Activated T-helper 2 cell treated with anti-CD3 and anti-CD28 coated beads, Interferon-gamma antibody, Interleukin-2, Interleukin-4, amounts not matched to agents 10 μg/mL and 5 μg/mL and 100 μg/mL, durations not matched to agents 14 hours and 24 hours and 36 hours (primary cell): ENCODE data around the gene DOK1. TPM values are rescaled to one million over a fixed set of nuclear protein-coding genes. Genes with fewer than 3 reads are reported as not detected.

Experiments
- total RNA-seq: library from RNA; stranded (reverse); gene quantifications from 2 replicates; pipeline ENCODE4 v1.2.3, GENCODE V29; 2022

The DOK1 gene
- total RNA-seq, 1 donor from 2014 or later: 41.4 TPM

Other genes with a start within 250 kb of the DOK1 start
- gene SLC4A5, start 211.3 kb upstream of the DOK1 start, total RNA-seq: 1.2 and 1.8 TPM in 2 replicates
- gene DCTN1, start 174.4 kb upstream of the DOK1 start, total RNA-seq: 91.1 and 104 TPM in 2 replicates
- 1.6 and 1.9 TPM in 2 replicates for gene C2orf81, start 133.1 kb upstream of the DOK1 start, total RNA-seq
- gene WDR54, start 133.0 kb upstream of the DOK1 start, total RNA-seq: 76.7 and 78.0 TPM in 2 replicates
- 2.2 and 3.9 TPM in 2 replicates for gene RTKN, start 112.8 kb upstream of the DOK1 start, total RNA-seq
- gene INO80B, start 99.6 kb upstream of the DOK1 start, total RNA-seq: 45.2 and 48.5 TPM in 2 replicates
- 38.6 and 40.7 TPM in 2 replicates for gene WBP1, start 96.3 kb upstream of the DOK1 start, total RNA-seq
- 83.2 and 86.4 TPM in 2 replicates for gene MOGS, start 89.3 kb upstream of the DOK1 start, total RNA-seq
- 102 and 110 TPM in 2 replicates for gene MRPL53, start 82.0 kb upstream of the DOK1 start, total RNA-seq
- gene CCDC142, start 71.7 kb upstream of the DOK1 start, total RNA-seq: 25.1 and 26.9 TPM in 2 replicates
- 35.1 and 35.9 TPM in 2 replicates for gene TTC31, start 71.6 kb upstream of the DOK1 start, total RNA-seq
- 1.6 and 2.2 TPM in 2 replicates for gene LBX2, start 55.1 kb upstream of the DOK1 start, total RNA-seq
- gene PCGF1, start 47.0 kb upstream of the DOK1 start, total RNA-seq: 36.5 and 39.7 TPM in 2 replicates
- gene TLX2, start 40.3 kb upstream of the DOK1 start, total RNA-seq: 0.82 and 0.92 TPM in 2 replicates
- 0.39 and 0.94 TPM in 2 replicates for gene DQX1, start 28.5 kb upstream of the DOK1 start, total RNA-seq
- 155 TPM in 2 replicates for gene AUP1, start 25.0 kb upstream of the DOK1 start, total RNA-seq
- gene HTRA2, start 24.8 kb upstream of the DOK1 start, total RNA-seq: 61.5 and 64.1 TPM in 2 replicates
- 1.7 and 2.1 TPM in 2 replicates for gene LOXL3, start 778 bp upstream of the DOK1 start, total RNA-seq
- not detected in 2 replicates for gene M1AP, start 93.6 kb downstream of the DOK1 start, total RNA-seq
- 5.5 and 7.1 TPM in 2 replicates for gene SEMA4F, start 99.5 kb downstream of the DOK1 start, total RNA-seq